ENCODE data around the gene GABRR2.

The GABRR2 gene

DNA sequence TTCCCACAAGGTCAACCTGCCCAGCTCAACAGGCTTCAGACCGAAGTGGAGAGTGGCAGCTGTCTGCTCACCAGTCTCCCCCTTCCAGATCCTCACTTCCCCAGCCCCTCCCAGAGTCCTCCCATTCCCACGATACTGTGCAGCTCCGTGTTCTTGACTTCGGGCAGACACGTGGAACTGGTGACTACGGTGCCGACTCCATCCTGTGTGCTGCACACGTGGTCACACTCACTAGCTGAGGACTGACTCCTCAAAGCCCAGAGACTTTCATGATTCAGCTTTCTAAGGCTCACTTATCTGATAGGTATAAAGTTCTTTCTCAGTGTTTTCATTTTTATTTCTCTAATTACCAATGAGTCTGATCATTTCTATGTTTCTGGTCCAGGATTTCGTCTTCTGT, 32.4 kb downstream of the GABRR2 start:
- Histone ChIP-seq H3K4me1 (ENCODE audit: control insufficient read depth, insufficient read depth, low read length) (no peaks in the 10 kb centered on the region), H3K27ac (ENCODE audit: extremely low read depth, low read depth, low read length) (no peak overlapping the region), H3K36me3 (ENCODE audit: control insufficient read depth in 2 of 2, insufficient read depth in 1 of 2, low read length in 2 of 2) (no peaks in the 10 kb centered on the region), H3K4me3 (ENCODE audit: low read depth, low read length) (no peak overlapping the region), H3K9me3 (ENCODE audit: control insufficient read depth, insufficient read depth, low read depth, low read length) (no peaks in the 10 kb centered on the region)
- ChIA-PET POLR2A (interaction anchor here (1.5 kb wide), 1 partner anchor 15 kb away, joined by 4 read pairs; no protein-coding TSS in a partner anchor), CTCF (interaction anchor here (0.5 to 3.4 kb wide), 18 partner anchors 10 to 150 kb away, joined by 3 to 32 read pairs (median 4); partner anchors contain the start of gene ANKRD6)
- TF ChIP-seq ZIC2 (tag by site-specific recombination; IDR thresholded peaks at IDR 0.05) (no peak), ZNF585B (tag by site-specific recombination; IDR thresholded peaks at IDR 0.05) (no peak), ZNF473 (tag by site-specific recombination; IDR thresholded peaks at IDR 0.05) (no peak), KLF16 (tag by site-specific recombination; IDR thresholded peaks at IDR 0.05) (no peak), ZNF664 (tag by site-specific recombination; IDR thresholded peaks at IDR 0.05) (no peak), ZNF658 (tag by site-specific recombination; IDR thresholded peaks at IDR 0.05) (no peak), ZFHX2 (tag by site-specific recombination; conservative IDR thresholded peaks at IDR 0.05) (no peak), ZNF324 (tag by site-specific recombination; IDR thresholded peaks at IDR 0.05) (no peak), ZNF335 (tag by site-specific recombination; conservative IDR thresholded peaks at IDR 0.05) (no peak), ZSCAN23 (tag by site-specific recombination; IDR thresholded peaks at IDR 0.05) (no peak)
- TF ChIP-seq, protein P1, sequence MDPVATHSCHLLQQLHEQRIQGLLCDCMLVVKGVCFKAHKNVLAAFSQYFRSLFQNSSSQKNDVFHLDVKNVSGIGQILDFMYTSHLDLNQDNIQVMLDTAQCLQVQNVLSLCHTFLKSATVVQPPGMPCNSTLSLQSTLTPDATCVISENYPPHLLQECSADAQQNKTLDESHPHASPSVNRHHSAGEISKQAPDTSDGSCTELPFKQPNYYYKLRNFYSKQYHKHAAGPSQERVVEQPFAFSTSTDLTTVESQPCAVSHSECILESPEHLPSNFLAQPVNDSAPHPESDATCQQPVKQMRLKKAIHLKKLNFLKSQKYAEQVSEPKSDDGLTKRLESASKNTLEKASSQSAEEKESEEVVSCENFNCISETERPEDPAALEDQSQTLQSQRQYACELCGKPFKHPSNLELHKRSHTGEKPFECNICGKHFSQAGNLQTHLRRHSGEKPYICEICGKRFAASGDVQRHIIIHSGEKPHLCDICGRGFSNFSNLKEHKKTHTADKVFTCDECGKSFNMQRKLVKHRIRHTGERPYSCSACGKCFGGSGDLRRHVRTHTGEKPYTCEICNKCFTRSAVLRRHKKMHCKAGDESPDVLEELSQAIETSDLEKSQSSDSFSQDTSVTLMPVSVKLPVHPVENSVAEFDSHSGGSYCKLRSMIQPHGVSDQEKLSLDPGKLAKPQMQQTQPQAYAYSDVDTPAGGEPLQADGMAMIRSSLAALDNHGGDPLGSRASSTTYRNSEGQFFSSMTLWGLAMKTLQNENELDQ (tag by site-specific recombination; IDR thresholded peaks at IDR 0.05; ENCODE audit: low read depth) = no peak
- TF ChIP-seq, protein P2, sequence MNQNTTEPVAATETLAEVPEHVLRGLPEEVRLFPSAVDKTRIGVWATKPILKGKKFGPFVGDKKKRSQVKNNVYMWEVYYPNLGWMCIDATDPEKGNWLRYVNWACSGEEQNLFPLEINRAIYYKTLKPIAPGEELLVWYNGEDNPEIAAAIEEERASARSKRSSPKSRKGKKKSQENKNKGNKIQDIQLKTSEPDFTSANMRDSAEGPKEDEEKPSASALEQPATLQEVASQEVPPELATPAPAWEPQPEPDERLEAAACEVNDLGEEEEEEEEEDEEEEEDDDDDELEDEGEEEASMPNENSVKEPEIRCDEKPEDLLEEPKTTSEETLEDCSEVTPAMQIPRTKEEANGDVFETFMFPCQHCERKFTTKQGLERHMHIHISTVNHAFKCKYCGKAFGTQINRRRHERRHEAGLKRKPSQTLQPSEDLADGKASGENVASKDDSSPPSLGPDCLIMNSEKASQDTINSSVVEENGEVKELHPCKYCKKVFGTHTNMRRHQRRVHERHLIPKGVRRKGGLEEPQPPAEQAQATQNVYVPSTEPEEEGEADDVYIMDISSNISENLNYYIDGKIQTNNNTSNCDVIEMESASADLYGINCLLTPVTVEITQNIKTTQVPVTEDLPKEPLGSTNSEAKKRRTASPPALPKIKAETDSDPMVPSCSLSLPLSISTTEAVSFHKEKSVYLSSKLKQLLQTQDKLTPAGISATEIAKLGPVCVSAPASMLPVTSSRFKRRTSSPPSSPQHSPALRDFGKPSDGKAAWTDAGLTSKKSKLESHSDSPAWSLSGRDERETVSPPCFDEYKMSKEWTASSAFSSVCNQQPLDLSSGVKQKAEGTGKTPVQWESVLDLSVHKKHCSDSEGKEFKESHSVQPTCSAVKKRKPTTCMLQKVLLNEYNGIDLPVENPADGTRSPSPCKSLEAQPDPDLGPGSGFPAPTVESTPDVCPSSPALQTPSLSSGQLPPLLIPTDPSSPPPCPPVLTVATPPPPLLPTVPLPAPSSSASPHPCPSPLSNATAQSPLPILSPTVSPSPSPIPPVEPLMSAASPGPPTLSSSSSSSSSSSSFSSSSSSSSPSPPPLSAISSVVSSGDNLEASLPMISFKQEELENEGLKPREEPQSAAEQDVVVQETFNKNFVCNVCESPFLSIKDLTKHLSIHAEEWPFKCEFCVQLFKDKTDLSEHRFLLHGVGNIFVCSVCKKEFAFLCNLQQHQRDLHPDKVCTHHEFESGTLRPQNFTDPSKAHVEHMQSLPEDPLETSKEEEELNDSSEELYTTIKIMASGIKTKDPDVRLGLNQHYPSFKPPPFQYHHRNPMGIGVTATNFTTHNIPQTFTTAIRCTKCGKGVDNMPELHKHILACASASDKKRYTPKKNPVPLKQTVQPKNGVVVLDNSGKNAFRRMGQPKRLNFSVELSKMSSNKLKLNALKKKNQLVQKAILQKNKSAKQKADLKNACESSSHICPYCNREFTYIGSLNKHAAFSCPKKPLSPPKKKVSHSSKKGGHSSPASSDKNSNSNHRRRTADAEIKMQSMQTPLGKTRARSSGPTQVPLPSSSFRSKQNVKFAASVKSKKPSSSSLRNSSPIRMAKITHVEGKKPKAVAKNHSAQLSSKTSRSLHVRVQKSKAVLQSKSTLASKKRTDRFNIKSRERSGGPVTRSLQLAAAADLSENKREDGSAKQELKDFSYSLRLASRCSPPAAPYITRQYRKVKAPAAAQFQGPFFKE (tag by site-specific recombination; IDR thresholded peaks at IDR 0.05; ENCODE audit: borderline replicate concordance) = no peak

- ChIA-PET CTCF (interaction anchor here (0.7 to 3.4 kb wide), 21 partner anchors 10 to 559 kb away, joined by 3 to 32 read pairs (median 3); no protein-coding TSS in a partner anchor), POLR2A (interaction anchor here (1.5 kb wide), 2 partner anchors 16 to 70 kb away, joined by 3 to 4 read pairs; no protein-coding TSS in a partner anchor)
- no peaks in the 10 kb centered on the region for H3K9me3 ChIP-seq (ENCODE audit: control insufficient read depth, insufficient read depth, low read depth, low read length)
- no peak for TF ChIP-seq ZNF76 (tag by site-specific recombination; IDR thresholded peaks at IDR 0.05; ENCODE audit: borderline replicate concordance, low read depth)
- no peak for TF ChIP-seq ZNF416 (tag by site-specific recombination; IDR thresholded peaks at IDR 0.05)
- 0 out of 2 replicates have a peak, but pooled peaks have one; percentile 37 for TF ChIP-seq ZNF785 (tag by site-specific recombination; IDR thresholded peaks at IDR 0.05)
- TF ChIP-seq ZNF335 (tag by site-specific recombination; conservative IDR thresholded peaks at IDR 0.05) = no peak
- TF ChIP-seq REPIN1 (tag by site-specific recombination; IDR thresholded peaks at IDR 0.05; ENCODE audit: low read depth) = peak; percentile 92
- TF ChIP-seq, protein P3, sequence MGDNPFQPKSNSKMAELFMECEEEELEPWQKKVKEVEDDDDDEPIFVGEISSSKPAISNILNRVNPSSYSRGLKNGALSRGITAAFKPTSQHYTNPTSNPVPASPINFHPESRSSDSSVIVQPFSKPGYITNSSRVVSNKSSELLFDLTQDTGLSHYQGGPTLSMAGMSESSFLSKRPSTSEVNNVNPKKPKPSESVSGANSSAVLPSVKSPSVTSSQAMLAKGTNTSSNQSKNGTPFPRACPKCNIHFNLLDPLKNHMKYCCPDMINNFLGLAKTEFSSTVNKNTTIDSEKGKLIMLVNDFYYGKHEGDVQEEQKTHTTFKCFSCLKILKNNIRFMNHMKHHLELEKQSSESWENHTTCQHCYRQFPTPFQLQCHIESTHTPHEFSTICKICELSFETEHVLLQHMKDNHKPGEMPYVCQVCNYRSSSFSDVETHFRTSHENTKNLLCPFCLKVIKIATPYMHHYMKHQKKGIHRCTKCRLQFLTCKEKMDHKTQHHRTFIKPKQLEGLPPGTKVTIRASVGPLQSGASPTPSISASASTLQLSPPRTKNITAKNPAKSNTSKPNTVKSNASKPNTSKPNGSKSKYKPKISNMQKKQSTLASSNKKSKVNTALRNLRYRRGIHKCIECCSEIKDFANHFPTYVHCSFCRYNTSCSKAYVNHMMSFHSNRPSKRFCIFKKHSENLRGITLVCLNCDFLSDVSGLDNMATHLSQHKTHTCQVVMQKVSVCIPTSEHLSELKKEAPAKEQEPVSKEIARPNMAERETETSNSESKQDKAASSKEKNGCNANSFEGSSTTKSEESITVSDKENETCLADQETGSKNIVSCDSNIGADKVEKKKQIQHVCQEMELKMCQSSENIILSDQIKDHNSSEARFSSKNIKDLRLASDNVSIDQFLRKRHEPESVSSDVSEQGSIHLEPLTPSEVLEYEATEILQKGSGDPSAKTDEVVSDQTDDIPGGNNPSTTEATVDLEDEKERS (tag by site-specific recombination; IDR thresholded peaks at IDR 0.05) = no peak
- TF ChIP-seq GFI1B (tag by site-specific recombination; IDR thresholded peaks at IDR 0.05) = no peak
- TF ChIP-seq TRIM28 (IDR thresholded peaks at IDR 0.05; ENCODE audit: borderline replicate concordance, low read length) = no peak
- no peak for TF ChIP-seq RBAK (tag by site-specific recombination; IDR thresholded peaks at IDR 0.05)
- TF ChIP-seq SALL2 (tag by site-specific recombination; IDR thresholded peaks at IDR 0.05; ENCODE audit: borderline replicate concordance) = peak; percentile 24; the same call in 1 of the 2 replicates
- peak; percentile 55 for TF ChIP-seq ZNF654 (tag by site-specific recombination; IDR thresholded peaks at IDR 0.05; ENCODE audit: low read depth)
- TF ChIP-seq, protein P4, sequence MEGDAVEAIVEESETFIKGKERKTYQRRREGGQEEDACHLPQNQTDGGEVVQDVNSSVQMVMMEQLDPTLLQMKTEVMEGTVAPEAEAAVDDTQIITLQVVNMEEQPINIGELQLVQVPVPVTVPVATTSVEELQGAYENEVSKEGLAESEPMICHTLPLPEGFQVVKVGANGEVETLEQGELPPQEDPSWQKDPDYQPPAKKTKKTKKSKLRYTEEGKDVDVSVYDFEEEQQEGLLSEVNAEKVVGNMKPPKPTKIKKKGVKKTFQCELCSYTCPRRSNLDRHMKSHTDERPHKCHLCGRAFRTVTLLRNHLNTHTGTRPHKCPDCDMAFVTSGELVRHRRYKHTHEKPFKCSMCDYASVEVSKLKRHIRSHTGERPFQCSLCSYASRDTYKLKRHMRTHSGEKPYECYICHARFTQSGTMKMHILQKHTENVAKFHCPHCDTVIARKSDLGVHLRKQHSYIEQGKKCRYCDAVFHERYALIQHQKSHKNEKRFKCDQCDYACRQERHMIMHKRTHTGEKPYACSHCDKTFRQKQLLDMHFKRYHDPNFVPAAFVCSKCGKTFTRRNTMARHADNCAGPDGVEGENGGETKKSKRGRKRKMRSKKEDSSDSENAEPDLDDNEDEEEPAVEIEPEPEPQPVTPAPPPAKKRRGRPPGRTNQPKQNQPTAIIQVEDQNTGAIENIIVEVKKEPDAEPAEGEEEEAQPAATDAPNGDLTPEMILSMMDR (tag by site-specific recombination; IDR thresholded peaks at IDR 0.05) = peak; percentile 66
Observed at GRCh38 chr6:89281779-89282246, 33.3 kb downstream of the GABRR2 start.

More at GRCh38 chr6:89281779-89282246, 33.3 kb downstream of the GABRR2 start:
- no peak overlapping the region for H3K4me3 ChIP-seq (ENCODE audit: low read depth, low read length)
- H3K4me1 ChIP-seq (ENCODE audit: control insufficient read depth, insufficient read depth, low read length) = no peaks in the 10 kb centered on the region
- no peak overlapping the region for H3K27ac ChIP-seq (ENCODE audit: extremely low read depth, low read depth, low read length)
- H3K36me3 ChIP-seq (ENCODE audit: control insufficient read depth in 2 of 2, insufficient read depth in 1 of 2, low read length in 2 of 2) = no peaks in the 10 kb centered on the region
